Measurements from ENCODE around the gene ISYNA1.

- TF ChIP-seq NR2F2 (IDR thresholded peaks at IDR 0.05): no peak
- TF ChIP-seq RAD21 (IDR thresholded peaks at IDR 0.05): no peak
- no peak for TF ChIP-seq CTCF (IDR thresholded peaks at IDR 0.05; ENCODE audit: low read depth, low read length, missing input control)
- TF ChIP-seq HNF4A (conservative IDR thresholded peaks at IDR 0.05): no peak
- no peak for TF ChIP-seq ZBTB33 (IDR thresholded peaks at IDR 0.05)
- TF ChIP-seq GABPA (IDR thresholded peaks at IDR 0.05 in 1 of 2, conservative IDR thresholded peaks at IDR 0.05 in 1 of 2): no peak
Observed at GRCh38 chr19:18433015-18433691, 4.8 kb downstream of the ISYNA1 start.

Measured in liver (tissue), 3 donors.